HG03558 (cell line): ENCODE data around the gene OR5H1.

Source experiments
- ATAC-seq: cut with Tn5 transposase; IDR thresholded peaks from one replicate; pipeline ENCODE4 v1.9.1; 2021; ENCODE audit warnings: moderate number of reproducible peaks; ENCODE audit not compliant: unreplicated experiment; ENCODE audit errors: extremely low read depth

Gene OR5H1

GRCh38 chr3:98185180-98185579 is 54.7 kb downstream of the OR5H1 start:
- ATAC-seq: no peak
